Measurements from ENCODE around the gene TOR3A. TPM values are rescaled to one million over a fixed set of nuclear protein-coding genes. Genes with fewer than 3 reads are reported as not detected.

TOR3A gene
- total RNA-seq, 1 donor from 2014 or later: 19.6 TPM

Small RNAs within 50 kb of the gene (small RNA-seq; reads per million reads assigned to genes)
- gene AL512326.3 (ENCODE audit: low replicate concordance): not detected

Other genes starting within 250 kb of the TOR3A start
- gene ANGPTL1, start 211.0 kb upstream of the TOR3A start, total RNA-seq: 104 TPM
- gene FAM20B, start 56.2 kb upstream of the TOR3A start, total RNA-seq: 25.7 TPM
- 16.9 TPM for gene ABL2, start 147.6 kb downstream of the TOR3A start, total RNA-seq
- gene SOAT1, start 211.7 kb downstream of the TOR3A start, total RNA-seq: 46.4 TPM